Vagina (tissue), 2 donors: ENCODE results near the gene SCAF11. TPM values are rescaled to one million over a fixed set of nuclear protein-coding genes. Genes with fewer than 3 reads are reported as not detected.

ENCODE experiments used
- DNase-seq, 2 donors: peaks; one replicate each; pipeline ENCODE4 v3.0.0-alpha.2; 2017; ENCODE audit errors: extremely low spot score in 2 of 2
- H3K27ac ChIP-seq: fragments of 200-600 bp; sonication (generic); one replicate; pipeline ENCODE4 v1.5.1; 2019
- H3K27me3 ChIP-seq: fragments of 200-600 bp; sonication (generic); one replicate; pipeline ENCODE4 v1.5.1; 2019
- H3K36me3 ChIP-seq, 2 donors: fragments of 200-600 bp; sonication (generic); one replicate each; pipeline ENCODE4 v1.5.1; 2017 to 2019
- H3K4me1 ChIP-seq: fragments of 200-600 bp; sonication (generic); one replicate; pipeline ENCODE4 v1.5.1; 2019
- H3K4me3 ChIP-seq, 2 donors: fragments of 200-600 bp; sonication (generic); 1 replicate in 1 of 2; 2 replicates in 1 of 2; pipeline ENCODE4 v1.5.1; 2016 to 2019
- H3K9me3 ChIP-seq: fragments of 200-600 bp; sonication (generic); one replicate; pipeline ENCODE4 v1.5.1; 2019
- CTCF ChIP-seq, 3 experiments: fragments of 450-650 bp in 2 of 3; fragments of 200-600 bp in 1 of 3; sonication (generic) in 1 of 3; IDR thresholded peaks; one replicate each; pipeline ENCODE4 v1.5.1; 2017 to 2019; ENCODE audit warnings: antibody characterized with exemption in 3 of 3, mild to moderate bottlenecking in 2 of 3, moderate library complexity in 2 of 3
- POLR2A ChIP-seq, 2 donors: fragments of 450-650 bp; IDR thresholded peaks; one replicate each; pipeline ENCODE4 v1.6.1; 2017; ENCODE audit warnings: antibody characterized with exemption in 2 of 2, mild to moderate bottlenecking in 2 of 2, moderate library complexity in 2 of 2
- POLR2AphosphoS5 ChIP-seq, 2 donors: sonication (generic); formaldehyde crosslinking; IDR thresholded peaks; one replicate each; pipeline ENCODE4 v1.9.0; 2017; ENCODE audit warnings: antibody characterized with exemption in 2 of 2, mild to moderate bottlenecking in 2 of 2, low read depth in 1 of 2; ENCODE audit not compliant: insufficient read depth in 1 of 2
- intact Hi-C: fragments of 100-400 bp; cut with DNase I; formaldehyde crosslinking; loops from one replicate; pipeline ENCODE4 v1.15.1; 2023
- total RNA-seq: library from RNA; depleted of rRNA; stranded (reverse); fragments of >200 nt; gene quantifications from one replicate; pipeline ENCODE4 v1.2.3, GENCODE V29; 2016

Gene SCAF11
- total RNA-seq, 1 donor from 2014 or later, result 104 TPM

- H3K4me1 ChIP-seq, result peaks cover 54% of the 10 kb centered on the region
Observed at GRCh38 chr12:45974171-45974719, 16.1 kb downstream of the SCAF11 start.

GRCh38 chr12:45973526-45973925, 16.8 kb downstream of the SCAF11 start:
- H3K36me3 ChIP-seq, result peaks cover 0 to 10% of the 10 kb centered on the region in 2 donors
- H3K27me3 ChIP-seq, result no peaks in the 10 kb centered on the region
- DNase-seq, result no peak
- H3K4me1 ChIP-seq, result peaks cover 59% of the 10 kb centered on the region
- no peak overlapping the region for H3K4me3 ChIP-seq
- no peak overlapping the region for H3K27ac ChIP-seq
- TF ChIP-seq CTCF (IDR thresholded peaks at IDR 0.05), result no peak
- no peak for TF ChIP-seq POLR2A (IDR thresholded peaks at IDR 0.05)
- no peak for TF ChIP-seq POLR2AphosphoS5 (IDR thresholded peaks at IDR 0.05; ENCODE audit: insufficient read depth in 1 of 2, low read depth in 1 of 2)
- intact Hi-C loops, result no loop called here
- no peaks in the 10 kb centered on the region for H3K9me3 ChIP-seq

More at GRCh38 chr12:45974171-45974719, 16.1 kb downstream of the SCAF11 start:
- DNase-seq, result no peak
- no peak for TF ChIP-seq CTCF (IDR thresholded peaks at IDR 0.05)
- TF ChIP-seq POLR2AphosphoS5 (IDR thresholded peaks at IDR 0.05; ENCODE audit: insufficient read depth in 1 of 2, low read depth in 1 of 2), result no peak
- no peak for TF ChIP-seq POLR2A (IDR thresholded peaks at IDR 0.05)
- no peaks in the 10 kb centered on the region for H3K27me3 ChIP-seq
- no peaks in the 10 kb centered on the region for H3K9me3 ChIP-seq
- peaks cover 0 to 10% of the 10 kb centered on the region in 2 donors for H3K36me3 ChIP-seq
- no peak overlapping the region for H3K27ac ChIP-seq
- H3K4me3 ChIP-seq, result no peak overlapping the region
- intact Hi-C loops, result no loop called here

GRCh38 chr12:45970391-45970790, 20.0 kb downstream of the SCAF11 start:
- peaks cover 0 to 10% of the 10 kb centered on the region in 2 donors for H3K36me3 ChIP-seq
- H3K9me3 ChIP-seq, result no peaks in the 10 kb centered on the region
- no peak overlapping the region for H3K27ac ChIP-seq
- TF ChIP-seq CTCF (IDR thresholded peaks at IDR 0.05), result no peak
- TF ChIP-seq POLR2AphosphoS5 (IDR thresholded peaks at IDR 0.05; ENCODE audit: insufficient read depth in 1 of 2, low read depth in 1 of 2), result no peak
- TF ChIP-seq POLR2A (IDR thresholded peaks at IDR 0.05), result no peak
- intact Hi-C loops, result no loop called here
- H3K4me3 ChIP-seq, result no peak overlapping the region
- H3K4me1 ChIP-seq, result peaks cover 61% of the 10 kb centered on the region
- no peaks in the 10 kb centered on the region for H3K27me3 ChIP-seq
- DNase-seq, result no peak

- H3K27ac ChIP-seq, result no peak overlapping the region
- no peaks in the 10 kb centered on the region for H3K27me3 ChIP-seq
- no peak overlapping the region for H3K4me3 ChIP-seq
- peaks cover 0 to 10% of the 10 kb centered on the region in 2 donors for H3K36me3 ChIP-seq
- no peak for TF ChIP-seq POLR2A (IDR thresholded peaks at IDR 0.05)
- no peak for TF ChIP-seq POLR2AphosphoS5 (IDR thresholded peaks at IDR 0.05; ENCODE audit: insufficient read depth in 1 of 2, low read depth in 1 of 2)
- no peak for TF ChIP-seq CTCF (IDR thresholded peaks at IDR 0.05)
- intact Hi-C loops, result no loop called here
- H3K9me3 ChIP-seq, result no peaks in the 10 kb centered on the region
- peaks cover 61% of the 10 kb centered on the region for H3K4me1 ChIP-seq
- DNase-seq, result no peak
Observed at GRCh38 chr12:45969084-45969483, 21.3 kb downstream of the SCAF11 start.

- no peaks in the 10 kb centered on the region for H3K9me3 ChIP-seq
- H3K36me3 ChIP-seq, result peaks cover 0 to 3% of the 10 kb centered on the region in 2 donors
- intact Hi-C loops, result no loop called here
- H3K27me3 ChIP-seq, result no peaks in the 10 kb centered on the region
- DNase-seq, result no peak
- peaks cover 51% of the 10 kb centered on the region for H3K4me1 ChIP-seq
- no peak for TF ChIP-seq POLR2A (IDR thresholded peaks at IDR 0.05)
- no peak for TF ChIP-seq POLR2AphosphoS5 (IDR thresholded peaks at IDR 0.05; ENCODE audit: insufficient read depth in 1 of 2, low read depth in 1 of 2)
- no peak for TF ChIP-seq CTCF (IDR thresholded peaks at IDR 0.05)
- H3K27ac ChIP-seq, result no peak overlapping the region
- H3K4me3 ChIP-seq, result no peak overlapping the region
Observed at GRCh38 chr12:45966486-45966885, 23.9 kb downstream of the SCAF11 start.
